HepG2 (cell line): ENCODE data around the gene PLK3. TPM values are rescaled to one million over a fixed set of nuclear protein-coding genes. Genes with fewer than 3 reads are reported as not detected.
A peak's percentile ranks its signal among the peaks of the same experiment; 100 is the strongest.

Source experiments
- ATF6 ChIP-seq: sonication (generic); formaldehyde crosslinking; conservative IDR thresholded peaks from 2 replicates; pipeline ENCODE4 v1.4.0; 2020; ENCODE audit warnings: missing genetic modification reagents
- CBX5 ChIP-seq: sonication (generic); formaldehyde crosslinking; IDR thresholded peaks from 2 replicates; pipeline ENCODE4 v1.4.0; 2020; ENCODE audit warnings: missing genetic modification reagents, borderline replicate concordance
- EED ChIP-seq: sonication (generic); formaldehyde crosslinking; IDR thresholded peaks from 2 replicates; pipeline ENCODE4 v1.5.0; 2020; ENCODE audit warnings: mild to moderate bottlenecking, missing genetic modification reagents
- FIP1L1 ChIP-seq: fragments of 200-400 bp; formaldehyde crosslinking; IDR thresholded peaks from 2 replicates; pipeline ENCODE4 v1.6.1; 2018; ENCODE audit warnings: low read depth, mild to moderate bottlenecking, low read length, moderate library complexity, borderline replicate concordance; ENCODE audit not compliant: insufficient read depth
- FOXM1 ChIP-seq: sonication (generic); formaldehyde crosslinking; IDR thresholded peaks from 2 replicates; pipeline ENCODE4 v1.5.0; 2020; ENCODE audit warnings: missing genetic modification reagents
- HNRNPH1 ChIP-seq: fragments of 200-400 bp; formaldehyde crosslinking; optimal IDR thresholded peaks from 2 replicates; pipeline ENCODE3; 2017; ENCODE audit warnings: mild to moderate bottlenecking, low read depth, low read length
- HNRNPUL1 ChIP-seq: fragments of 200-400 bp; formaldehyde crosslinking; IDR thresholded peaks from 2 replicates; pipeline ENCODE4 v1.6.1; 2017; ENCODE audit warnings: low read depth, mild to moderate bottlenecking, low read length, moderate library complexity
- KLF13 ChIP-seq: sonication (generic); formaldehyde crosslinking; IDR thresholded peaks from 2 replicates; pipeline ENCODE4 v1.4.0; 2020; ENCODE audit warnings: mild to moderate bottlenecking, missing genetic modification reagents
- LCORL ChIP-seq, 2 experiments: fragments of 450-650 bp in 1 of 2; sonication (generic) in 1 of 2; formaldehyde crosslinking in 1 of 2; IDR thresholded peaks; 2 replicates each; pipeline versions ENCODE4 v1.5.0 to v1.6.1; 2017 to 2020; ENCODE audit warnings: antibody characterized with exemption in 1 of 2, missing genetic modification reagents in 1 of 2
- MAZ ChIP-seq, 2 experiments: sonication (generic) in 1 of 2; formaldehyde crosslinking in 1 of 2; IDR thresholded peaks; 2 replicates each; pipeline versions ENCODE4 v1.5.0 to v1.6.1; 2012 to 2020; ENCODE audit warnings: low read depth in 2 of 2, mild to moderate bottlenecking in 2 of 2, borderline replicate concordance in 1 of 2, improper control_type of control experiment in 1 of 2, low read length in 1 of 2, missing genetic modification reagents in 1 of 2, moderate library complexity in 1 of 2
- NRL ChIP-seq: sonication (generic); formaldehyde crosslinking; IDR thresholded peaks from 2 replicates; pipeline ENCODE4 v1.5.0; 2020; ENCODE audit warnings: missing genetic modification reagents, mild to moderate bottlenecking, moderate library complexity, borderline replicate concordance
- PRMT3 ChIP-seq: sonication (generic); formaldehyde crosslinking; IDR thresholded peaks from 2 replicates; pipeline ENCODE4 v1.8.1; 2022; ENCODE audit warnings: low read depth, mild to moderate bottlenecking, moderate library complexity, missing genetic modification reagents, borderline replicate concordance
- SRSF9 ChIP-seq: fragments of 200-400 bp; formaldehyde crosslinking; IDR thresholded peaks from 2 replicates; pipeline ENCODE4 v1.6.1; 2018; ENCODE audit warnings: borderline replicate concordance, mild to moderate bottlenecking, low read depth, low read length; ENCODE audit not compliant: insufficient read depth, poor library complexity, severe bottlenecking
- TCF7 ChIP-seq: sonication (generic); IDR thresholded peaks from 2 replicates; pipeline ENCODE4 v1.6.1; 2016; ENCODE audit warnings: antibody characterized with exemption, low read depth
- ZNF101 ChIP-seq: sonication (generic); formaldehyde crosslinking; IDR thresholded peaks from 2 replicates; pipeline ENCODE4 v1.4.0; 2020; ENCODE audit warnings: mild to moderate bottlenecking, low read depth, missing genetic modification reagents, borderline replicate concordance
- ZNF839 ChIP-seq: sonication (generic); formaldehyde crosslinking; IDR thresholded peaks from 2 replicates; pipeline ENCODE4 v1.4.0; 2020; ENCODE audit warnings: missing genetic modification reagents, mild to moderate bottlenecking, borderline replicate concordance
- polyA plus RNA-seq, 8 experiments: library from polyadenylated mRNA; depleted of rRNA in 3 of 8; stranded (reverse) in 7 of 8; unstranded in 1 of 8; fragments of >200 nt; fragmentation: Illumina TruSeq in 4 of 8; extraction: Trizol in 4 of 8; gene quantifications; 2 replicates each; pipeline versions ENCODE4 v1.2.1 to v1.2.3, GENCODE V29; 2011 to 2016; ENCODE audit warnings: low read depth in 4 of 8, missing spikeins in 1 of 8, mixed read lengths in 1 of 8; ENCODE audit not compliant: insufficient read depth in 1 of 8
- total RNA-seq, 5 experiments: library from RNA; depleted of rRNA; stranded (reverse); fragments of >200 nt; fragmentation: Illumina TruSeq; extraction: Trizol; gene quantifications; 2 replicates each; pipeline ENCODE4 v1.2.3, GENCODE V29; 2016; ENCODE audit warnings: low read depth in 1 of 5
- TF ChIP-seq, protein P1 (sequence below): sonication (generic); formaldehyde crosslinking; IDR thresholded peaks from 2 replicates; pipeline ENCODE4 v1.8.0; 2022; ENCODE audit warnings: mild to moderate bottlenecking, missing genetic modification reagents
- TF ChIP-seq, protein P2 (sequence below): sonication (generic); formaldehyde crosslinking; IDR thresholded peaks from 2 replicates; pipeline ENCODE4 v1.5.0; 2020; ENCODE audit warnings: missing genetic modification reagents
- TF ChIP-seq, protein P3 (sequence below): IDR thresholded peaks from 2 replicates; pipeline ENCODE4 v1.6.1; 2016; ENCODE audit warnings: low read depth, borderline replicate concordance
- TF ChIP-seq, protein P4 (sequence below): sonication (generic); formaldehyde crosslinking; IDR thresholded peaks from 2 replicates; pipeline ENCODE4 v1.9.0; 2021; ENCODE audit warnings: missing genetic modification reagents, borderline replicate concordance

Gene PLK3
- total and polyA plus RNA-seq, 2 of the 13 experiments (the other 11 are each of a cell fraction or from before 2014, with no cell fraction given) = 9.8 to 16.9 TPM

DNA sequence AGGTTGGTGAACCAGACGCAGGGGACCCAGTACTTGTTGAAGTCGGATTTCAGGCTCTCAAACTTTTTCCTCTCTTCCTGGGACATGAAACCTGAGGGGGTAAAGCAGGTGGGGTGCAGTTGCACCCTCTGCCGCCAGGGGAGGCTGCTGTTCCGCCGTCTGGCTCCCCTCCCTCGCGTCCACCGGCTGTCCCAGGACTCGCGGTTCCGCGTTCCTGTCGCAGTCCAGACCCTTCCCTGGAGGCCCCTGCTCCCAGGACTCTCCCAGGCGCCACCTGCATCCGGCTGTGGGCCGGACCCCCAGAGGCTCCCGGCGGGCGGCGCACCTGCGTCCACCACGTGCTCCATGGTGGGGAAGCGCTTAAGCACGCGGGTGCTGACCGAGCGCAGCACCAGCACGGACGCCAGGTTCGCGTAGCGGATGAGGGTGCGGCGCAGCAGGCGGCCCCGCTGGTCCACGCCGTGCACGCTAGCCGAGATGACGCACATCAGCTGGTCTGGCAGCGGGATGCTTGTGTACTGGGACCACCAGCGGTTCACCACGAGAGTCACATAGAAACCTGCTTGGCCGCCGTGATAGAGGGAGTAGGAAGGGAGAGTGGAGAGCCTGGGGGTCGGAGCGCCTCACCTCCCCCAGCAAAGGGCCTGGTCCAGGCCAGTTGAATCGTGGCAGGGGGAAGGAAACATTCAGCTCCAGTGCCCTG is 13.9 kb upstream of the PLK3 start (continued):
- no peak for TF ChIP-seq ATF6 (CRISPR knock-in tag)
- TF ChIP-seq CBX5 (CRISPR knock-in tag) = peak; percentile 55; the same call in 1 of the 2 replicates
- TF ChIP-seq MAZ (IDR thresholded peaks at IDR 0.05; ENCODE audit: borderline replicate concordance, low read depth, low read length) = no peak
- 0 out of 2 replicates have a peak, but pooled peaks have one; percentile 47 for TF ChIP-seq MAZ (CRISPR knock-in tag; IDR thresholded peaks at IDR 0.05; ENCODE audit: low read depth)
- no peak for TF ChIP-seq TCF7
- peak; percentile 80; the same call in 1 of the 2 replicates for TF ChIP-seq NRL (CRISPR knock-in tag)
- TF ChIP-seq ZNF101 (CRISPR knock-in tag) = no peak
- no peak for TF ChIP-seq ZNF839 (CRISPR knock-in tag)
- no peak for TF ChIP-seq EED (CRISPR knock-in tag)
- no peak for TF ChIP-seq FIP1L1
- TF ChIP-seq HNRNPUL1 = no peak
- TF ChIP-seq KLF13 (CRISPR knock-in tag) = no peak
- no peak for TF ChIP-seq LCORL (IDR thresholded peaks at IDR 0.05)
- peak; percentile 74 for TF ChIP-seq LCORL (CRISPR knock-in tag; IDR thresholded peaks at IDR 0.05)
- no peak for TF ChIP-seq PRMT3 (CRISPR knock-in tag)
- TF ChIP-seq, protein P1, sequence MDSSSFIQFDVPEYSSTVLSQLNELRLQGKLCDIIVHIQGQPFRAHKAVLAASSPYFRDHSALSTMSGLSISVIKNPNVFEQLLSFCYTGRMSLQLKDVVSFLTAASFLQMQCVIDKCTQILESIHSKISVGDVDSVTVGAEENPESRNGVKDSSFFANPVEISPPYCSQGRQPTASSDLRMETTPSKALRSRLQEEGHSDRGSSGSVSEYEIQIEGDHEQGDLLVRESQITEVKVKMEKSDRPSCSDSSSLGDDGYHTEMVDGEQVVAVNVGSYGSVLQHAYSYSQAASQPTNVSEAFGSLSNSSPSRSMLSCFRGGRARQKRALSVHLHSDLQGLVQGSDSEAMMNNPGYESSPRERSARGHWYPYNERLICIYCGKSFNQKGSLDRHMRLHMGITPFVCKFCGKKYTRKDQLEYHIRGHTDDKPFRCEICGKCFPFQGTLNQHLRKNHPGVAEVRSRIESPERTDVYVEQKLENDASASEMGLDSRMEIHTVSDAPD = no peak
- no peak for TF ChIP-seq HNRNPH1
- TF ChIP-seq, protein P2, sequence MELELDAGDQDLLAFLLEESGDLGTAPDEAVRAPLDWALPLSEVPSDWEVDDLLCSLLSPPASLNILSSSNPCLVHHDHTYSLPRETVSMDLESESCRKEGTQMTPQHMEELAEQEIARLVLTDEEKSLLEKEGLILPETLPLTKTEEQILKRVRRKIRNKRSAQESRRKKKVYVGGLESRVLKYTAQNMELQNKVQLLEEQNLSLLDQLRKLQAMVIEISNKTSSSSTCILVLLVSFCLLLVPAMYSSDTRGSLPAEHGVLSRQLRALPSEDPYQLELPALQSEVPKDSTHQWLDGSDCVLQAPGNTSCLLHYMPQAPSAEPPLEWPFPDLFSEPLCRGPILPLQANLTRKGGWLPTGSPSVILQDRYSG (CRISPR knock-in tag) = no peak
- no peak for TF ChIP-seq FOXM1
- TF ChIP-seq SRSF9 = no peak
- TF ChIP-seq, protein P3, sequence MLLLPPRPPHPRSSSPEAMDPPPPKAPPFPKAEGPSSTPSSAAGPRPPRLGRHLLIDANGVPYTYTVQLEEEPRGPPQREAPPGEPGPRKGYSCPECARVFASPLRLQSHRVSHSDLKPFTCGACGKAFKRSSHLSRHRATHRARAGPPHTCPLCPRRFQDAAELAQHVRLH (CRISPR knock-in tag) = no peak
- TF ChIP-seq, protein P4, sequence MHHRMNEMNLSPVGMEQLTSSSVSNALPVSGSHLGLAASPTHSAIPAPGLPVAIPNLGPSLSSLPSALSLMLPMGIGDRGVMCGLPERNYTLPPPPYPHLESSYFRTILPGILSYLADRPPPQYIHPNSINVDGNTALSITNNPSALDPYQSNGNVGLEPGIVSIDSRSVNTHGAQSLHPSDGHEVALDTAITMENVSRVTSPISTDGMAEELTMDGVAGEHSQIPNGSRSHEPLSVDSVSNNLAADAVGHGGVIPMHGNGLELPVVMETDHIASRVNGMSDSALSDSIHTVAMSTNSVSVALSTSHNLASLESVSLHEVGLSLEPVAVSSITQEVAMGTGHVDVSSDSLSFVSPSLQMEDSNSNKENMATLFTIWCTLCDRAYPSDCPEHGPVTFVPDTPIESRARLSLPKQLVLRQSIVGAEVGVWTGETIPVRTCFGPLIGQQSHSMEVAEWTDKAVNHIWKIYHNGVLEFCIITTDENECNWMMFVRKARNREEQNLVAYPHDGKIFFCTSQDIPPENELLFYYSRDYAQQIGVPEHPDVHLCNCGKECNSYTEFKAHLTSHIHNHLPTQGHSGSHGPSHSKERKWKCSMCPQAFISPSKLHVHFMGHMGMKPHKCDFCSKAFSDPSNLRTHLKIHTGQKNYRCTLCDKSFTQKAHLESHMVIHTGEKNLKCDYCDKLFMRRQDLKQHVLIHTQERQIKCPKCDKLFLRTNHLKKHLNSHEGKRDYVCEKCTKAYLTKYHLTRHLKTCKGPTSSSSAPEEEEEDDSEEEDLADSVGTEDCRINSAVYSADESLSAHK = no peak
